GM23338 (cell line): ENCODE data around the gene ZNF746. TPM values are rescaled to one million over a fixed set of nuclear protein-coding genes. Genes with fewer than 3 reads are reported as not detected.

Experiments used
- ATAC-seq: fragments of 200-7000 bp; cut with Tn5 transposase; 3 replicates; pipeline ENCODE4 v1.9.1; 2020
- DNase-seq: peaks from one replicate; pipeline ENCODE4 v3.0.0-alpha.2; 2015; ENCODE audit warnings: low spot score
- H2AFZ ChIP-seq: fragments of 200-600 bp; sonication (generic); 2 replicates; pipeline ENCODE4 v1.8.0; 2016; ENCODE audit warnings: antibody characterized with exemption, mild to moderate bottlenecking, moderate library complexity
- H3F3A ChIP-seq: fragments of 200-600 bp; sonication (generic); replicated peaks from 2 replicates; pipeline ENCODE4 v1.8.0; 2017; ENCODE audit warnings: antibody characterized with exemption, mixed run types, low read depth
- H3K27ac ChIP-seq: fragments of 200-600 bp; sonication (generic); 2 replicates; pipeline ENCODE4 v1.6.1; 2016; ENCODE audit warnings: low read depth
- H3K27me3 ChIP-seq: fragments of 200-600 bp; sonication (generic); 2 replicates; pipeline ENCODE4 v1.8.0; 2016; ENCODE audit warnings: mild to moderate bottlenecking, mixed run types, moderate library complexity; ENCODE audit not compliant: insufficient read depth
- H3K36me3 ChIP-seq: fragments of 200-600 bp; sonication (generic); 2 replicates; pipeline ENCODE4 v1.8.0; 2016; ENCODE audit warnings: mild to moderate bottlenecking; ENCODE audit not compliant: insufficient read depth
- H3K4me1 ChIP-seq: fragments of 200-600 bp; sonication (generic); 2 replicates; pipeline ENCODE4 v1.8.0; 2016; ENCODE audit warnings: mild to moderate bottlenecking, moderate library complexity; ENCODE audit not compliant: insufficient read depth
- H3K4me2 ChIP-seq: fragments of 200-600 bp; sonication (generic); 2 replicates; pipeline ENCODE4 v1.7.1; 2017; ENCODE audit warnings: mixed run types
- H3K4me3 ChIP-seq: fragments of 200-600 bp; sonication (generic); 2 replicates; pipeline ENCODE4 v1.6.1; 2016; ENCODE audit warnings: mixed run types
- H3K79me2 ChIP-seq: fragments of 200-600 bp; sonication (generic); replicated peaks from 2 replicates; pipeline ENCODE4 v1.8.0; 2017; ENCODE audit warnings: mild to moderate bottlenecking; ENCODE audit not compliant: insufficient read depth
- H3K9me2 ChIP-seq: fragments of 200-600 bp; sonication (generic); 2 replicates; pipeline ENCODE4 v1.8.0; 2017; ENCODE audit not compliant: insufficient read depth
- H4K20me1 ChIP-seq: fragments of 200-600 bp; sonication (generic); replicated peaks from 2 replicates; pipeline ENCODE4 v1.8.0; 2017; ENCODE audit warnings: mild to moderate bottlenecking; ENCODE audit not compliant: insufficient read depth
- H3K27ac Mint-ChIP-seq: 2 replicates; pipeline ENCODE4 v1.8.0; 2020; ENCODE audit warnings: inconsistent platforms, mild to moderate bottlenecking, moderate library complexity, mixed read lengths
- H3K27me3 Mint-ChIP-seq: 3 replicates; pipeline ENCODE4 v1.8.0; 2022; ENCODE audit warnings: low read depth, mild to moderate bottlenecking, moderate library complexity, mixed read lengths, inconsistent platforms; ENCODE audit not compliant: insufficient read depth, poor library complexity
- H3K36me3 Mint-ChIP-seq: 3 replicates; pipeline ENCODE4 v1.8.0; 2021; ENCODE audit warnings: low read depth, mild to moderate bottlenecking, inconsistent platforms, moderate library complexity, mixed read lengths
- H3K4me1 Mint-ChIP-seq: 3 replicates; pipeline ENCODE4 v1.8.0; 2020; ENCODE audit warnings: mild to moderate bottlenecking, inconsistent platforms, mixed read lengths
- H3K4me3 Mint-ChIP-seq: 3 replicates; pipeline ENCODE4 v1.8.0; 2021; ENCODE audit warnings: moderate library complexity, mild to moderate bottlenecking, inconsistent platforms, mixed read lengths
- H3K9me3 Mint-ChIP-seq: 3 replicates; pipeline ENCODE4 v1.8.0; 2020; ENCODE audit warnings: moderate library complexity, mild to moderate bottlenecking, inconsistent platforms, mixed read lengths
- EZH2 ChIP-seq: fragments of 200-600 bp; sonication (generic); IDR thresholded peaks from one replicate; pipeline ENCODE4 v1.8.0; 2017; ENCODE audit warnings: antibody characterized with exemption, mild to moderate bottlenecking, low read depth; ENCODE audit not compliant: unreplicated experiment
- EZH2phosphoT487 ChIP-seq: fragments of 200-600 bp; sonication (generic); IDR thresholded peaks from one replicate; pipeline ENCODE4 v1.8.1; 2018; ENCODE audit warnings: antibody characterized with exemption; ENCODE audit not compliant: unreplicated experiment
- POLR2AphosphoS5 ChIP-seq: IDR thresholded peaks from 2 replicates; pipeline ENCODE4 v1.6.1; 2016; ENCODE audit warnings: antibody characterized with exemption, low read depth
- STAT1 ChIP-seq: IDR thresholded peaks from one replicate; pipeline ENCODE4 v1.6.1; 2016; ENCODE audit warnings: antibody characterized with exemption; ENCODE audit not compliant: unreplicated experiment
- ZNF331 ChIP-seq: fragments of 250-450 bp; sonication (Bioruptor Pico); IDR thresholded peaks from 2 replicates; pipeline ENCODE4 v1.5.0; 2020; ENCODE audit warnings: low read depth, mild to moderate bottlenecking, moderate library complexity
- ZNF462 ChIP-seq: fragments of 250-450 bp; sonication (Bioruptor Pico); IDR thresholded peaks from 2 replicates; pipeline ENCODE4 v1.5.0; 2020; ENCODE audit warnings: mild to moderate bottlenecking, moderate library complexity
- polyA plus RNA-seq: library from polyadenylated mRNA; unstranded; fragments of >200 nt; fragmentation: Nextera tagmentation; extraction: Ambion mirVana; gene quantifications from 2 replicates; pipeline ENCODE4 v1.2.1, GENCODE V29; 2016
- total RNA-seq: library from RNA; depleted of rRNA; stranded (reverse); fragments of >200 nt; shearing (Covaris generic); gene quantifications from 2 replicates; pipeline ENCODE4 v1.2.3, GENCODE V29; 2014

The ZNF746 gene
- total and polyA plus RNA-seq, 2 experiments from 2014 or later, result 10.0 to 18.6 TPM

GRCh38 chr7:149457766-149458165 lies 39.8 kb downstream of the ZNF746 start:
- 0 out of 2 replicates have a peak, but pooled peaks cover 4% of the 10 kb centered on the region for H3K79me2 ChIP-seq
- H3K4me3 Mint-ChIP-seq, result no peak overlapping the region
- no peak overlapping the region for H3K4me3 ChIP-seq

More at GRCh38 chr7:149457766-149458165, 39.8 kb downstream of the ZNF746 start:
- Histone ChIP-seq H3K27me3 (peaks cover 49% of the 10 kb centered on the region), H3K4me1 (0 out of 2 replicates have a peak, but pooled peaks cover 3% of the 10 kb centered on the region), H3K27ac (no peak overlapping the region), H3F3A (no peaks in the 10 kb centered on the region), H3K36me3 (no peaks in the 10 kb centered on the region), H3K9me2 (no peaks in the 10 kb centered on the region), H3K4me2 (no peak overlapping the region), H4K20me1 (peaks cover 17% of the 10 kb centered on the region), H2AFZ (no peak overlapping the region)
- peaks cover 33% of the 10 kb centered on the region for H3K27me3 Mint-ChIP-seq
- no peak overlapping the region for H3K27ac Mint-ChIP-seq
- H3K4me1 Mint-ChIP-seq, result peaks cover 16% of the 10 kb centered on the region
- H3K36me3 Mint-ChIP-seq, result peaks cover 26% of the 10 kb centered on the region
- TF ChIP-seq EZH2phosphoT487 (no peak), ZNF331 (no peak), POLR2AphosphoS5 (no peak), ZNF462 (CRISPR knock-in tag) (no peak), STAT1 (no peak), EZH2 (no peak)
- no peak for ATAC-seq
- DNase-seq, result no peak
- H3K9me3 Mint-ChIP-seq, result no peaks in the 10 kb centered on the region
